Spinal cord (tissue), 10 donors: ENCODE results near the gene BCAS3. TPM values are rescaled to one million over a fixed set of nuclear protein-coding genes. Genes with fewer than 3 reads are reported as not detected.
"Not testable (repeated sequence)": the region's sequence is repeated elsewhere in the genome, so short reads cannot be mapped to it uniquely, and the experiment has no call there.

Experiments used
- DNase-seq, 6 donors: peaks; one replicate each; pipeline versions ENCODE4 v3.0.0 to v3.0.0-alpha.2; 2013 to 2015; ENCODE audit warnings: low spot score in 6 of 6, low read depth in 4 of 6
- H3K27ac ChIP-seq: one replicate; pipeline ENCODE4 v1.5.1; 2013; ENCODE audit warnings: low read depth, low read length, control low read depth
- H3K27me3 ChIP-seq: one replicate; pipeline ENCODE4 v1.6.1; 2013; ENCODE audit warnings: low read length; ENCODE audit not compliant: control insufficient read depth, insufficient read depth
- H3K36me3 ChIP-seq: one replicate; pipeline ENCODE4 v1.6.1; 2013; ENCODE audit warnings: low read length; ENCODE audit not compliant: control insufficient read depth, insufficient read depth
- H3K4me1 ChIP-seq: one replicate; pipeline ENCODE4 v1.6.1; 2013; ENCODE audit warnings: low read length; ENCODE audit not compliant: control insufficient read depth, insufficient read depth
- H3K4me3 ChIP-seq: one replicate; pipeline ENCODE4 v1.5.1; 2013; ENCODE audit warnings: low read depth, low read length, control low read depth
- H3K9me3 ChIP-seq: one replicate; pipeline ENCODE4 v1.6.1; 2013; ENCODE audit warnings: low read length; ENCODE audit not compliant: control insufficient read depth, insufficient read depth
- WGBS: methylation state at CpG from one replicate; pipeline ENCODE4 v1.1.5; 2013; ENCODE audit warnings: missing lambda C conversion rate; ENCODE audit not compliant: insufficient coverage; 5-methylcytosine and 5-hydroxymethylcytosine counted together
- polyA plus RNA-seq, 2 donors: library from polyadenylated mRNA; unstranded; fragments of 120-200 nt; gene quantifications; one replicate each; pipeline ENCODE4 v1.2.1, GENCODE V29; 2013; ENCODE audit not compliant: insufficient read length in 2 of 2
- total RNA-seq, 2 donors: library from RNA; depleted of rRNA in 1 of 2; stranded (reverse); fragments of 120-200 nt in 1 of 2; fragments of >200 nt in 1 of 2; gene quantifications; one replicate each; pipeline versions ENCODE4 v1.2.3 to v1.2.4, GENCODE V29; 2013 to 2014
- donor health status: healthy.

BCAS3 gene
- total and polyA plus RNA-seq, 4 donors, result 20.5 to 53.4 (median 25.7) TPM

- 76% methylated on average over 7 of the region's 10 CpGs for WGBS
- Histone ChIP-seq H3K9me3 (no peaks in the 10 kb centered on the region), H3K36me3 (no peaks in the 10 kb centered on the region), H3K4me1 (peaks cover 6% of the 10 kb centered on the region), H3K4me3 (no peak overlapping the region), H3K27ac (no peak overlapping the region), H3K27me3 (no peaks in the 10 kb centered on the region)
- no peak for DNase-seq
These were observed 677.5 kb downstream of the BCAS3 start for GRCh38 chr17:61354895-61355874.

DNA sequence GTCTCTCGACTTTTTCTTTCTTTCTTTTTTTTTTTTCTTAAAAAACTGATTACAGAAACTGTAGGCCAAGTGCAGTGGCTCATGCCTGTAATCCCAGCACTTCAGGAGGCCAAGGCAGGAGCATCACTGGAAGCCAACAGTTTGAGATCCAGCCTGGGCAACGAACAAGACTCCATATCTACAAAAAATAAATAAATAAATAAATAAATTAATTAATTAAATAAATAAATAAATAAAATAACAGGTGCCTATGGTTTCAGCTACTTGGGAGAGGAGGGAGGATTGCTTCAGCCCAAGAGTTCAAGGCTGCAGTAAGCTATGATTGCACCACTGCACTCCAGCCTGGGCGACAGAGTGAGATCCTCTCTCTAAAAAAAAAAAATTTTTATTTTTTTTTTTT lies 679.4 kb downstream of the BCAS3 start:
- not testable (repeated sequence) for H3K27me3 ChIP-seq, H3K36me3 ChIP-seq, H3K27ac ChIP-seq, H3K9me3 ChIP-seq, H3K4me1 ChIP-seq, DNase-seq, H3K4me3 ChIP-seq
- 60% methylated on average over 1 of the region's 3 CpGs for WGBS

DNA sequence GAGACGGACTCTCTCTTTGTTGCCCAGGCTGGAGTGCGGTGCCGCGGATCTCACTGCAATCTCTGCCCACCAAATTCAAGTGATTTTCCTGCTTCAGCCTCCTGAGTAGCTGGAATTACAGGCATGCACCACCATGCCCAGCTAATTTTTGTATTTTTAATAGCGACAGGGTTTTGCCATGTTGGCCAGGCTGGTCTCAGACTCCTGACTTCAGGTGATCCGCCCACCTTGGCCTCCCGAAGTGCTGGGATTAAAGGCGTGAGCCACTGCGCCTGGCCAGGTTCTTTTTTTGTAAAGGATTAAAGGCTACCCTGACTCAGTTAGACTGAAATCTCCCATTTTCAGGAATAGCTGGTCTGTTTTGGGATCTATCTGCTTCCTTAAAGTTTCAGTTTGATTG lies 681.9 kb downstream of the BCAS3 start:
- DNase-seq, H3K4me3 ChIP-seq, H3K36me3 ChIP-seq, H3K4me1 ChIP-seq, H3K27me3 ChIP-seq, H3K9me3 ChIP-seq, H3K27ac ChIP-seq: not testable (repeated sequence)
- WGBS, result 91% methylated on average over 9 of the region's 9 CpGs

- H3K36me3 ChIP-seq, result no peaks in the 10 kb centered on the region
- H3K9me3 ChIP-seq, result no peaks in the 10 kb centered on the region
- no peak overlapping the region for H3K27ac ChIP-seq
- no peak for DNase-seq
- WGBS, result 100% methylated on average over 3 of the region's 3 CpGs
- no peak overlapping the region for H3K4me3 ChIP-seq
- H3K4me1 ChIP-seq, result peaks cover 2% of the 10 kb centered on the region
- no peaks in the 10 kb centered on the region for H3K27me3 ChIP-seq
These were observed 682.8 kb downstream of the BCAS3 start for GRCh38 chr17:61360318-61360943.

GRCh38 chr17:61361084-61361483 lies 683.4 kb downstream of the BCAS3 start:
- H3K9me3 ChIP-seq, result no peaks in the 10 kb centered on the region
- no peaks in the 10 kb centered on the region for H3K27me3 ChIP-seq
- peaks cover 2% of the 10 kb centered on the region for H3K4me1 ChIP-seq
- H3K27ac ChIP-seq, result no peak overlapping the region
- 100% methylated on average over 1 of the region's 2 CpGs for WGBS
- H3K36me3 ChIP-seq, result no peaks in the 10 kb centered on the region
- no peak for DNase-seq
- H3K4me3 ChIP-seq, result no peak overlapping the region

DNA sequence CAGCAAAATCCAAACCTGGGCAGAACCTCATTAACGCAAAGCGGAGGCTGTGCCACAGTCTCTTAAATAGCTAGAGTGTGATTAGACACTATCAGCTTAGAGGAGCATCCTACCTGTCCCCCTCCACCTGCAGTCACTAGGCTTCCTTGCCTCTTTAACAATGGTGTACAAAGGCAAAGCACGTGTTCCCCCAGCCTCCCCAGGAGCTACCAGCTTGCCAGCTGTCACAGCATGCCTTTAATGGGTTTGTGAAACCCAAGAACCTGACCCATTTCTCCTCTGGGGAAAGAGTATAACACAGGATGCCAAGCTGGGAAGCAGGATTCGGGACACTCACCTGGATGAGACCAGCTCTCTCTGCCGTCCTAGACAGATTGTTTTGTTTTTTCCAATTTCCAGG lies 684.7 kb downstream of the BCAS3 start:
- 78% methylated on average over 5 of the region's 5 CpGs for WGBS

GRCh38 chr17:61362852-61363600 lies 685.4 kb downstream of the BCAS3 start:
- Histone ChIP-seq H3K27ac (no peak overlapping the region), H3K4me3 (no peak overlapping the region), H3K9me3 (no peaks in the 10 kb centered on the region), H3K4me1 (peaks cover 2% of the 10 kb centered on the region), H3K36me3 (no peaks in the 10 kb centered on the region), H3K27me3 (no peaks in the 10 kb centered on the region)
- DNase-seq, result no peak
- 87% methylated on average over 7 of the region's 9 CpGs for WGBS

More for the DNA sequence above, 684.7 kb downstream of the BCAS3 start:
- DNase-seq, result no peak
- no peaks in the 10 kb centered on the region for H3K27me3 ChIP-seq
- no peaks in the 10 kb centered on the region for H3K9me3 ChIP-seq
- H3K4me1 ChIP-seq, result peaks cover 2% of the 10 kb centered on the region
- H3K36me3 ChIP-seq, result no peaks in the 10 kb centered on the region
- H3K4me3 ChIP-seq, result no peak overlapping the region
- H3K27ac ChIP-seq, result no peak overlapping the region

DNA sequence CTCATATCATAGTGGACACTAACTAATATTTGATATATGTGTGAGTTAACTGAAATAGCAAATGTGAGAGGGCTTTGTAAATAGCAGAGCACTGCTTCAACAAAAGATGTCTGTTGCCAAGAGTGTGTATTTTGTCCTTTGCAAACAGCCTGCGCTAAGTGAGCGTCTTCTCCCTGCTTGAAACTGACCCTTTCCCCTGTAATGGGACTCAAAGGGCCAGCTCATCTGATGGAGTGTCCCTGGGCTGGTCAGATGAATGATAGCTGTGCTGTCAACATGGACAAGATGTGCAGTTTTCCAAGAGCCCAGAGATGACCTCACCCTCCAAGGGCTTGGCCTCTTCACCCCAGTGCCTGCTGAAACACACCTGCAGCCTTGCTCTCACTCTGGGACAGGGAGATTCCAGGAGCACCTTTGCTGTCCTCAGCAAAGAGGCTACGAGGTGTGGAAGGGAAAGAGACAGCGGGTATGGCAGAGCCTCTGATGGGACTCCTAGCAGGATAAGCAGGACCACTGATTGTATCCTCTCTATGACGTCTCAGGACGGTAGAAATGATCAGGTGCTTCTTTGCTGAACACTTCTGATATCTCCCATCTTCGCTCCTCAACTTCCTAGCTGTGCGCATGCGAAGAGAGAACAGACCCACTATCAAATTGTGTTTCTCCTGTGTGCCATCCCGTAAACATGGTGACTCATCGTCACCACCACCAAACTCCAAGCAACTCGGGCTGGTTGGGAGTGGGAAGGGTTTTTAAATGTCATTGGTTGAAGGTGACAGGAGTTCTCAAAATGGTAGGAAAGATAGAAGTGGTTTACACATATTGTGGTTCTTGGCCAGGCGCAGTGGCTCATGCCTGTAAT lies 686.2 kb downstream of the BCAS3 start:
- Histone ChIP-seq H3K27me3 (no peaks in the 10 kb centered on the region), H3K27ac (no peak overlapping the region), H3K4me3 (no peak overlapping the region), H3K9me3 (no peaks in the 10 kb centered on the region), H3K4me1 (peaks cover 2% of the 10 kb centered on the region), H3K36me3 (peaks cover 3% of the 10 kb centered on the region)
- no peak for DNase-seq
- 90% methylated on average over 8 of the region's 13 CpGs for WGBS

DNA sequence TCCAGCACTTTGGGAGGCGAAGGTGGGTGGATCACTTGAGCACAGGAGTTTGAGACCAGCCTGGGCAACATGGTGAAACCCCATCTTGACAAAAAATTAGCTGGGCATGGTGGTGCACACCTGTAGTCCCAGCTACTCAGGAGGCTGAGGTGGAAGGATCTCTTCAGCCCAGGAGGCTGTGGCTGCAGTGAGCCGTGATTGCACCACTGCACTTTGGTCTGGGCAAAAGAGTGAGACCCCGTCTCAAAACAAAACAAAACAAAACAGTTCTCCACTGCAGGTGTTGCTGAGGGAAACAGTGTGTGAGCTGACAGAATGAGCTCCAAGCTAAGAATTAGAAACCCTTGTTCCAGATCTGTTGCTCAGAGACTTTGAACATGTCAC lies 686.8 kb downstream of the BCAS3 start:
- WGBS, result 94% methylated on average over 3 of the region's 3 CpGs
- peaks cover 4% of the 10 kb centered on the region for H3K4me1 ChIP-seq
- peaks cover 3% of the 10 kb centered on the region for H3K36me3 ChIP-seq
- no peaks in the 10 kb centered on the region for H3K9me3 ChIP-seq
- no peak overlapping the region for H3K27ac ChIP-seq
- DNase-seq, result no peak
- no peaks in the 10 kb centered on the region for H3K27me3 ChIP-seq
- no peak overlapping the region for H3K4me3 ChIP-seq
